Glutamatergic neuron (in vitro differentiated cells): ENCODE measurements around the gene DEPDC4. TPM values are rescaled to one million over a fixed set of nuclear protein-coding genes. Genes with fewer than 3 reads are reported as not detected.
"Not testable (repeated sequence)": the region's sequence is repeated elsewhere in the genome, so short reads cannot be mapped to it uniquely, and the experiment has no call there.

ENCODE experiments used
- DNase-seq: peaks from one replicate; pipeline ENCODE4 v3.0.0; 2022
- H3K27ac Mint-ChIP-seq: one replicate; pipeline ENCODE4 v1.8.0; 2020; ENCODE audit warnings: mild to moderate bottlenecking, mixed read lengths, inconsistent platforms; ENCODE audit not compliant: unreplicated experiment
- H3K27me3 Mint-ChIP-seq: one replicate; pipeline ENCODE4 v1.8.0; 2020; ENCODE audit warnings: mild to moderate bottlenecking, moderate library complexity, mixed read lengths, inconsistent platforms; ENCODE audit not compliant: unreplicated experiment
- H3K36me3 Mint-ChIP-seq: one replicate; pipeline ENCODE4 v1.8.0; 2020; ENCODE audit warnings: mild to moderate bottlenecking, mixed read lengths, inconsistent platforms; ENCODE audit not compliant: unreplicated experiment
- H3K4me1 Mint-ChIP-seq: one replicate; pipeline ENCODE4 v1.8.0; 2020; ENCODE audit warnings: mild to moderate bottlenecking, low read depth, mixed read lengths, inconsistent platforms; ENCODE audit not compliant: unreplicated experiment
- H3K4me3 Mint-ChIP-seq: one replicate; pipeline ENCODE4 v1.8.0; 2020; ENCODE audit warnings: mild to moderate bottlenecking, mixed read lengths, inconsistent platforms; ENCODE audit not compliant: unreplicated experiment
- H3K9me3 Mint-ChIP-seq: one replicate; pipeline ENCODE4 v1.8.0; 2020; ENCODE audit warnings: mild to moderate bottlenecking, moderate library complexity, mixed read lengths, inconsistent platforms; ENCODE audit not compliant: unreplicated experiment
- total RNA-seq: library from RNA; stranded (reverse); fragmentation: NEBNext Ultra II Directional; extraction: Animal tissue kit (Norgen Biotek cat#: 25700); gene quantifications from one replicate; pipeline ENCODE4 v1.2.1, GENCODE V29; 2021; ENCODE audit not compliant: unreplicated experiment
- TF ChIP-seq, protein P1 (sequence below): fragments of 200-600 bp; sonication (generic); IDR thresholded peaks from one replicate; pipeline ENCODE4 v1.5.0; 2021; ENCODE audit not compliant: partially characterized antibody, unreplicated experiment

The DEPDC4 gene
- total RNA-seq, 1 donor from 2014 or later = 2.0 TPM

DNA sequence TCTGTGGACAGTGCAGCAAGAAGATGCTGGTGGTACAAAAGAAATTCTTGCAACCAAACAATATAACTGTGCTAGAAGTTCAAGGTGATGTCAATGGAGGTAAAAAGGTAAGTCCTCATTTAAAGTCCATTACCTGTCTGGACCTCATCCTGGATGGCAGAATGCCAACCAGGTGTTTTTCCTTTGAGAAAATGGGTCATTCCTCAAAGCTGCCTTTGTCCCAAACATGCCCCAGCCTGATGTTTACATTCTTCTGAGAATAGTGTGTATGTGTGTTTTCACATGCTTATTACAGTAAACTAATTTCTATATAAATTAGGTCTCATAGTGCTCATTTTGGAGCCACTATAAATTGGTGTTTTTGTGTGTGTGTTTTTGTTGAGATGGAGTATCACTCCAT, 41.4 kb downstream of the DEPDC4 start:
- Mint-ChIP-seq H3K27me3 (no peaks in the 10 kb centered on the region), H3K9me3 (peaks cover 2% of the 10 kb centered on the region), H3K36me3 (no peaks in the 10 kb centered on the region), H3K4me1 (no peaks in the 10 kb centered on the region), H3K4me3 (no peak overlapping the region), H3K27ac (no peak overlapping the region)
- DNase-seq = no peak
- TF ChIP-seq, protein P1, sequence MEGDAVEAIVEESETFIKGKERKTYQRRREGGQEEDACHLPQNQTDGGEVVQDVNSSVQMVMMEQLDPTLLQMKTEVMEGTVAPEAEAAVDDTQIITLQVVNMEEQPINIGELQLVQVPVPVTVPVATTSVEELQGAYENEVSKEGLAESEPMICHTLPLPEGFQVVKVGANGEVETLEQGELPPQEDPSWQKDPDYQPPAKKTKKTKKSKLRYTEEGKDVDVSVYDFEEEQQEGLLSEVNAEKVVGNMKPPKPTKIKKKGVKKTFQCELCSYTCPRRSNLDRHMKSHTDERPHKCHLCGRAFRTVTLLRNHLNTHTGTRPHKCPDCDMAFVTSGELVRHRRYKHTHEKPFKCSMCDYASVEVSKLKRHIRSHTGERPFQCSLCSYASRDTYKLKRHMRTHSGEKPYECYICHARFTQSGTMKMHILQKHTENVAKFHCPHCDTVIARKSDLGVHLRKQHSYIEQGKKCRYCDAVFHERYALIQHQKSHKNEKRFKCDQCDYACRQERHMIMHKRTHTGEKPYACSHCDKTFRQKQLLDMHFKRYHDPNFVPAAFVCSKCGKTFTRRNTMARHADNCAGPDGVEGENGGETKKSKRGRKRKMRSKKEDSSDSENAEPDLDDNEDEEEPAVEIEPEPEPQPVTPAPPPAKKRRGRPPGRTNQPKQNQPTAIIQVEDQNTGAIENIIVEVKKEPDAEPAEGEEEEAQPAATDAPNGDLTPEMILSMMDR = no peak

DNA sequence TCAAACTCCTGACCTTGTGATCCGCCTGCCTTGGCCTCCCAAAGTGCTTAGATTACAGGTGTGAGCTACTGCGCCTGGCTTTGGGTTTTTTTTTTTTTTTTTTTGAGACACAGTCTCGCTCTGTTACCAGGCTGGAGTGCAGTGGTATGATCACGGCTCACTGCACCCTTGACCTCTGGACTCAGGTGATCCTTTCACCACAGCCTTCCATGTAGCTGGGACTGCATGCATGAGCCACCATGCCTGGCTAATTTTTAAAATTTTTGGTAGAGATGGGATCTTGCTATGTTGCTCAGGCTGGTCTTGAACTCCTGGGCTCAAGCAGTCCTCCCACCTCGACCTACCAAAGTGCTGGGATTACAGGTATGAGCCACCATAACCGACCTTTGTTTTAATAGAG, 44.7 kb downstream of the DEPDC4 start:
- not testable (repeated sequence) for H3K36me3 Mint-ChIP-seq

DNA sequence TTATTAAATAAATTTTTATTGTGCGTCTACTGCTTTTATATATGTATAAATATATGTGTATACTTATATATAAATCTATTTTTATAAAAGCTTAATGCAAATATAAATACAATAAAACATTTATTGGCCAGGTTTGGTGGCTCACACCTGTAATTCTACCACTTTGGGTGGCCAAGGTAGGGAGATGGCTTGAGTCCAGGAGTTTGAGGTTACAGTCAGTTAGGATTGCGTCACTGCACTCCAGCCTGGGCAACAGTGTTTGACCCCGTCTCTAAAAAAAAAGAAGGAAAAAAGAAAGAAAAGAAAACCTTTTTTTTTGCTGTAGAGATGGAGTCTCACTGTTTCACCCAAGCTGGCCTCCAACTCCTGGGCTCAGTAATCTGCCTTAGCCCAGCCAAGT, 45.4 kb downstream of the DEPDC4 start:
- Mint-ChIP-seq H3K27ac (no peak overlapping the region), H3K36me3 (no peaks in the 10 kb centered on the region), H3K4me1 (no peaks in the 10 kb centered on the region), H3K4me3 (no peak overlapping the region), H3K27me3 (no peaks in the 10 kb centered on the region), H3K9me3 (no peaks in the 10 kb centered on the region)
- DNase-seq = no peak
- TF ChIP-seq, protein P1 = no peak

More for the DNA sequence above, 44.7 kb downstream of the DEPDC4 start:
- DNase-seq, H3K4me3 Mint-ChIP-seq, H3K27me3 Mint-ChIP-seq, H3K9me3 Mint-ChIP-seq, H3K4me1 Mint-ChIP-seq, H3K27ac Mint-ChIP-seq: not testable (repeated sequence)

- no peak overlapping the region for H3K4me3 Mint-ChIP-seq
- no peaks in the 10 kb centered on the region for H3K9me3 Mint-ChIP-seq
- H3K27ac Mint-ChIP-seq = no peak overlapping the region
- H3K4me1 Mint-ChIP-seq = no peaks in the 10 kb centered on the region
- no peaks in the 10 kb centered on the region for H3K36me3 Mint-ChIP-seq
- TF ChIP-seq, protein P1 = no peak
- no peaks in the 10 kb centered on the region for H3K27me3 Mint-ChIP-seq
- no peak for DNase-seq
These were observed 47.4 kb downstream of the DEPDC4 start for GRCh38 chr12:100219328-100220109.

GRCh38 chr12:100216337-100216736, 50.5 kb downstream of the DEPDC4 start:
- no peaks in the 10 kb centered on the region for H3K4me1 Mint-ChIP-seq
- no peak for DNase-seq
- H3K27ac Mint-ChIP-seq = no peak overlapping the region
- no peaks in the 10 kb centered on the region for H3K9me3 Mint-ChIP-seq
- TF ChIP-seq, protein P1 = no peak
- no peaks in the 10 kb centered on the region for H3K36me3 Mint-ChIP-seq
- H3K4me3 Mint-ChIP-seq = no peak overlapping the region
- no peaks in the 10 kb centered on the region for H3K27me3 Mint-ChIP-seq
